ENCODE measurements around the gene RNF207.

- TF ChIP-seq CTCF (IDR thresholded peaks at IDR 0.05) (no peak), POLR2A (IDR thresholded peaks at IDR 0.05) (no peak)
Measured at GRCh38 chr1:6163191-6163972, 42.5 kb upstream of the RNF207 start.
